ENCODE results near the gene MYH4.

MYH4 gene

DNA sequence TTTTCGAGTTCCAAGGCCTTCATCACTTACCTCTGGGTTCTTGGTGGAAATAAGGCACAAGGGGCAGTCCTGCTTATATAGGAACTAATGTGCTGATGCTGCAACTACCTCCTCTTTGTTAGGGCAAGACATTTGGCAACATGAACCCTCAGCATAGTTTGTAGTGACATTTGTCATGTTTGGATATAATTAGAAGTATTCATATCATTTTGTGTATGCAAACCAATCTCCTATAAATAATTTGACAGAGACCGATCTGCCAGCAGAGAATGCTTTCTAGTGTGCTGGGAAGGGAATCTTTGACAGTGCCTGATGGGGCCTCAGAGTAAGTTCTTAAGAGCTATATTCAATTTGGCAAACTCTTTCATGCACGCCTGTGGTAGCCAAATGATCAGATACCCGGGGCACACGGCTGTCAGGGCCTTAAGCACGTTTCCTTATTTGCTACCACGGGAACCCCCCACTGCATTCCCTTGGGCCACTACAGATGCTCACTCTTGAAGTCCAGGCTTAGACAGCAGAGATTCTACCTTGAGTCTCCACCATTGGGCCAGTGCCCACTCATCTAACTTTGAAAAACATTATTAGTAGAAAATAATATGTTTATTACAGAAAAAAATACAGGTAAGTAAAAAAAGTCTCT is 47.3 kb downstream of the MYH4 start, which contains the start of gene MYH8:
Gene MYH8, minus strand, starts transcription at position 51 of the 643 bp plus-strand sequence. CDS start 1,723 bp downstream, outside the sequence.
- DNase-seq (ENCODE audit: low spot score): no peak

DNA sequence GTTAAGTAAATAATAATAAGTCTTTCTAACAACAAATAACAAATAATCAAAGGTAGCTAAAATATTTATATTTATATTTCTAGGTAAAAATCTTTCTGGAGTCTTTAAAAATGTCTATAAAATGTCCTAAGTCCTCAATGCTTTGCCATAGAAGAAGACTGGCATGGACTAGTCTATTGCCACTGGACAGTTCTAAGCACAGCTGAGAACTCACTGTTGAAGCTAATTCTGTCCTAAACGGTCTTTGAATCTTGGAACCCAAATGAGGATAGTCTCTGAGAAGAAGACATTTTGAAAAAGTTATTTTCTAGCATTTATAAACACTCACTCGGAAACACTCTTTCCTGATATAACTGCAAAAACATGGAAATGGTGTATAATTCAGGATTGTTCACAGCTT is 48.1 kb downstream of the MYH4 start:
- no peak for DNase-seq (ENCODE audit: low spot score)

DNA sequence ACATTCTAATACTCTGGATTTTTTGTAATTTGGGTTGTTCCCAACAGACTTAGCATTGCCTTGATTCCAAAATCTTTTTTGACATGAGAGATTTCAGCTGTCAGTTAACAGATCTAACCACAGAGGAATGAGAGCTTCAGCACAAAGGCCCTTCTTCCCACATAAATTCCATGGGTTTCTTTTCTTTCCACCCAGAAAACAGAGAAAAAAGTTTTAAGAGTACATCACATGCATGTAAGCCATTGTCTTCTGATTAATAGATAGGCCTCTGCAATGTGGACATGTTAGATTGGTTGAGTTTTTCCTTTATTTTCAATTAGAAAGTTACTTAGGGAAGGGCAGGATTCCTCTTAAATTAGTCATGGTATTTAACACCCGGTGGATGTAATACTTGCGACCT is 48.5 kb downstream of the MYH4 start:
- DNase-seq (ENCODE audit: low spot score): no peak

DNA sequence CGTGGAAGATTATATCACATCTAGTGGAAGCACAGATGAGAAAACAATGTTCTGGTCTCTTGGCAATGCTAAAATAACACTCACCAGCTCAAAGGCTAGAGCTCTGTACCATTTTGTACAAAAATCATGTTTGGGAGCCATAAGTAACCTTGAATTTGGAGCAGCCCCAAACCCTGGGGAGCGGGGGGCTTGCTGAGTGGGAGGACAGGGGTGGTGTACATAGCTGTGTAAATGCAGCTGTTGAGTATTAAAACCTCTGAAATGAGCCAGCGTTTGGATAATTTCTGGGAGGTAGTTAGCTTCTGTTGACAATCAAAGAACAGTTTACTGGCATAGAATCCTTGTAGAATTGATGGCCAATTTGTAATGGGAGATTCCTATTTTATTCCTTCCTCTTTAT is 51.9 kb downstream of the MYH4 start:
- DNase-seq (ENCODE audit: low spot score): no peak

DNA sequence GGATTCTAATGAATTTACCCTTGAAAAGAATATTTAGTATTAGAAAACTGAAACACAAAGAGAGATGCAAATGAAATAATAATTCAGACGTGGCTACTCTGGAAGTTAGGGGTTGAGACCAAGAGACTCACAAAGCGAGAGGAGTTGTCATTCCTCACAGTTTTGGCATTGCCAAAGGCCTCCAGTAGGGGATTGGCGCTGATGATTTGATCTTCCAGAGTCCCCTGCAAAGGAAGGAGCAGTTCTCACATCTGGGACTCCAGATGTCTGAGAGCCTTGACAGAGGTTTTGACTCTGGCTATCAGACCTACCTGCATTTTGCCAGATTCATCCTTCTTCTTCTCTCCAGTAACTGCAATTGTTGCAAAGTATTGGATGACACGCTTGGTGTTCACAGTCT is 54.2 kb downstream of the MYH4 start:
- no peak for DNase-seq (ENCODE audit: low spot score)

DNA sequence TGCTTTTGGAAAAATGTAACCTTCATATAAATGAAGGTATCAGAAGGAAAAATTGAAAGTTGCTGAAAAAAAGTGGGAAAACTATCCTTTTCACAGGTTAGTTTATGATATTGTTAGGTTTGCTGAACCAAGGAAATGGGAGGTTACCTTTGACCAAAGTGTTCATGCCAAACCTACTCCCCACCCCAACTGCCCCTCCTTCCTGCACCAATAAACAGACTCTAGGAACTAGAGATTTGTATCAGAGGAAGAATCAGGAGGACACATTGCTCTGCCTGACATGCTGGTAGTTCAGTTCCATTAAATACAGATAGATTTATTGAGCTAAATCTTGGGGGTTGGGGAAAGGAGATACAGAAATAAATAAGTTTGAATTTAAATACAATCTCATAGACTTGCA is 65.8 kb downstream of the MYH4 start:
- no peak for DNase-seq (ENCODE audit: low spot score)

DNA sequence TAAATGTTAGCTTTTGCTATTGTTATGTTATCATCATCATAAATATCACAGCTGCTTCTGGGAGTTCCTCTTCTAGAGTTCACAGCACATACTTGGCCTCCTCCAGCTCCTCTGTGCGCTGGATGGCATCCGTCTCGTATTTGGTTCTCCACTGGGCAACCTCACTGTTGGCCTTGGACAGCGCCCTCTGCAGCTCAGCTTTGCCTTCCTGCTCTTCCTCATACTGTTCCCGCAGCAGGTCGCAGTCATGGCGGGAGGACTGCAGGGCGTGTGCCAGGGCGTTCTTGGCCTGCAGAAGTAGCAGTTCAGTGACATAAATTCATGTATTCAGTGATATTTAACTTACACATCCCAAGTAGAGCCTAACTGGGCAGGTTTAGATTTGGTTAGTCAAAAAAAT is 71.0 kb downstream of the MYH4 start:
- no peak for DNase-seq (ENCODE audit: low spot score)

DNA sequence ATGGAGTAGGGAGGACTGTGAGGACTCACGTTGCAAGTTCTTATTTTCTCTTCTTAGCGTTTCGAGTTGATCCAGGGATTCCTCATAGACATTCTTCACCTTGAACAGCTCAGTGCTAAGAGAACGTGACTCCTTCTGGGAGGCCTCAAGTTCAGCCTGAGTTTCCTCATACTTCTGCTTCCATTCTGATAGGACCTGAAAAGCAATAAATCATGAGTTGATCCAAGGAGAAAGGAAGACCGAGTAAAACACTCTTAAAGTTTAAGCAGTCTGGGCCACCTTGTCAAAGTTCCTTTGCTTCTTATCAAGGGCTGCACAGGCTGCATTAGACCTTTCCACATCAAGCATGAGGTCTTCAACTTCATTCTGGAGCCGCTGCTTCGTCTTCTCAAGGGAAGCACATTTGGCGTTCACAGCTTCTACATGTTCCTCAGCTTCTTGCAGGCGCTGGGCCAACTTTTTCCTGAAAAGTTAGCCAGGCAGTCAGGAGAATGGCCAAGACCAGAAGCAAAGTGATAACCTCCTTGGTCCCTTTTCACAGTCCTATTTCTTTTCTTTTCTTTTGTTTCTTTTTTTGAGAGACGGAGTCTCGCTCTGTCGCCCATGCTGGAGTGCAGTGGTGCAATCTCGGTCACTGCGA is 72.7 kb downstream of the MYH4 start:
- DNase-seq (ENCODE audit: low spot score): no peak

DNA sequence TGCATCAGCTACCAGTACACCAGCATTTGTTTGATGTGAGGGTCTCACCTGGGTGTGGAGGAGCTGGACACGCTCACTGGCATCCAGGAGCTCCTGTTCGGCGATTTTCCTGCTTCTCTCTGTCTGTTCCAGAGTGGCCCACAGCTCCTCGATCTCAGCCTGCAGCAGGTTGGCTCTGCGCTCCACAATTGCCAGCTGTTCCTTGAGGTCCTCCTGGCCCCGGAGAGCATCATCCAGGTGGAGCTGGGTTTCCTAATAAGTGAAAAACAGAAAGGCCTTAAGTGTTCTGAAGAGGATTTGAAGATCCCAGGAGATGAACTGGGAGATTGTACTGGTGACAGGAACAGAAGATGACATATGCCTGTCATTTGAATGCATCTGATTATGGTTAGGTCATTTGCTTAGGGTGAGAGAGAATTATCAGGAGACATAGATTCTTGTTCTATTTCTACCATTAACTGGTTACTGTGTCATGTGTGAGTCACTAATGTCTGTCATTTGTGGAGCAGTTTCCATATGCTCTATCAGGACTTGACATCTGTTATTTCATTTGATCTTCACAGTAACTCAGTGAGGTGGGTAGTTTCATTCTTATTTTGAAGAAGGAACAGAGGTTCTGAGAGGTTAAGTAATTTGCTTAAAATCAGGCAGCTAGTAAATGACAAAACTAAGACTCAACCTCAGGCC is 75.0 kb downstream of the MYH4 start:
- no peak for DNase-seq (ENCODE audit: low spot score)
